Thyroid gland (tissue), 4 donors: Measurements from ENCODE around the gene TMEM126A.

ENCODE experiments used
- CTCF ChIP-seq, 6 experiments: fragments of 200-600 bp in 3 of 6; fragments of 450-650 bp in 3 of 6; sonication (generic) in 3 of 6; IDR thresholded peaks; one replicate each; pipeline ENCODE4 v1.5.1; 2016 to 2019; ENCODE audit warnings: antibody characterized with exemption in 6 of 6, mild to moderate bottlenecking in 2 of 6, inconsistent platforms in 1 of 6, moderate library complexity in 1 of 6
- POLR2A ChIP-seq, 2 donors: fragments of 450-650 bp; IDR thresholded peaks; one replicate each; pipeline ENCODE4 v1.6.1; 2017; ENCODE audit warnings: antibody characterized with exemption in 2 of 2, mild to moderate bottlenecking in 2 of 2, moderate library complexity in 1 of 2

DNA sequence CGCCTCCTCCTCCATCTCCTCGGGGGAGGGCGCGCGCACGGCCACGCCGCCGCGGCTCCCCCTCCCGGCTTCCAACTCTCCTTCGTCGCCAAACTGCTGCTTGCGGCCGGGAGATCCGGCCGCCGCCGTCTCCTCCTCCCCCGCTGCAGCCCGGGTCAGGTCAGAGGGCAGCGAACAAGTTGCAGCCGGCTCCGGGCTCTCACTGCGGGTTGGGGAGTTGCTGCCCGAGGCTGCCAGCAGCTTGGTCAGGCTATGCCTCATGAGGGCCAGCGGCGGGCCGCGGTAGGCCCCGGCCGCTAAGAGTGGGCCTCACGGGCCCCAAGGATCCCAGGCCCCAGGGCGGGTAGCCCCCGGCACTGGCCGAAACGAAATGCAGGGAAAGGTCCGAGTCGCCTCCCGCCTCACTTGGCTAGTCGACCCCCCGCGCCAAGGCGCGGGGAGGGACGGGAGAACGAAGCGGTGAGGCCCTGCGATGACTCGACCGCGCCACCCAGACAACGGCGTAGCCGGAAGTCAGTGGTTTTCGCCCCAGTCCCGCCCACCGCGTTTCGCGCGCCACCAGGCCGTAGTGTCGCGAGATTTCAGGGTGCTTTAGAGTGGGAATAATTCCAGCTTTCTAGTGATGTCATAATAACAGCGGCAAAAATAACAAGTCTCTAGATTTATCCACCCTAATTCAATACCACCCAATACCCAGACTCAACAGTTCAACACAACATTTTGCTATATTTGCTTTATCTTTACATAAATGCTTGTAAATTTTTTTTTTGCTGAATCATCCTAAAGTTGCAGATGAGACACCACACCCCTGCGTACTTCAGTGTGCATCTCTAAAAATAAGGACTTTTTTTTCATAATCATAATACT, 17.1 kb downstream of the TMEM126A start, which contains the start of gene CREBZF:
- TF ChIP-seq POLR2A (IDR thresholded peaks at IDR 0.05): peak; percentile 94 to 98
- TF ChIP-seq CTCF (IDR thresholded peaks at IDR 0.05): no peak
